Mucosa of stomach (tissue), 1 donor: ENCODE measurements around the gene OR4D11.
"Not testable (repeated sequence)": the region's sequence is repeated elsewhere in the genome, so short reads cannot be mapped to it uniquely, and the experiment has no call there.

Experiments
- H3K27me3 ChIP-seq: one replicate; pipeline ENCODE4 v1.7.0; 2013; ENCODE audit warnings: mild to moderate bottlenecking, low read length; ENCODE audit not compliant: control insufficient read depth, insufficient read depth
- H3K36me3 ChIP-seq: one replicate; pipeline ENCODE4 v1.7.0; 2013; ENCODE audit warnings: low read length; ENCODE audit not compliant: control insufficient read depth, insufficient read depth
- H3K4me1 ChIP-seq: one replicate; pipeline ENCODE4 v1.7.0; 2013; ENCODE audit warnings: mild to moderate bottlenecking, low read length; ENCODE audit not compliant: control insufficient read depth, insufficient read depth
- H3K4me3 ChIP-seq: one replicate; pipeline ENCODE4 v1.7.0; 2013; ENCODE audit warnings: low read length
- H3K9ac ChIP-seq: one replicate; pipeline ENCODE4 v1.7.0; 2013; ENCODE audit warnings: mild to moderate bottlenecking, low read length, moderate library complexity
- H3K9me3 ChIP-seq: one replicate; pipeline ENCODE4 v1.7.0; 2013; ENCODE audit warnings: mild to moderate bottlenecking, low read length, moderate library complexity; ENCODE audit not compliant: control insufficient read depth
- donor health status: Pancreatic carcinoma.

The OR4D11 gene

DNA sequence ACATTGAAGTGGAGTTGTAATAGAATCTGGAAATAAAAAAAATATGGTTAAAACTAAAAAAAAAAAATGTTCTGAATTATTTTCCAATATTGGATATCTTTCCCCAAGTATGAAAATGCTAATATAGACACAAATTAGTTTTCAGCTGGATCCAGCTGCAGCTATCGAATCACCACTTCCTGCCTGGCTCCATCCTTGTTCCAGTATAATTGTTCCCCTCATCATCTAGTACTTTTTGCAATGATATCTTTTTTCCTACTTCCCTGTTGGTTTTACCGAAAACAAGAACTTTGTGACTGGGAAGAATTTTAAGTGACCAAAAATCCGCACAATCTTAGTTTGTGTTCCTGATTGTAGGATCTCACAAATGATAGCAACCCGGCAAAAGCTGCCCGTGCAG is 17.4 kb downstream of the OR4D11 start:
- Histone ChIP-seq H3K4me3 (no peak overlapping the region), H3K9ac (no peak overlapping the region), H3K4me1 (no peaks in the 10 kb centered on the region), H3K27me3 (peaks cover 3% of the 10 kb centered on the region), H3K9me3 (no peaks in the 10 kb centered on the region), H3K36me3 (no peaks in the 10 kb centered on the region)

DNA sequence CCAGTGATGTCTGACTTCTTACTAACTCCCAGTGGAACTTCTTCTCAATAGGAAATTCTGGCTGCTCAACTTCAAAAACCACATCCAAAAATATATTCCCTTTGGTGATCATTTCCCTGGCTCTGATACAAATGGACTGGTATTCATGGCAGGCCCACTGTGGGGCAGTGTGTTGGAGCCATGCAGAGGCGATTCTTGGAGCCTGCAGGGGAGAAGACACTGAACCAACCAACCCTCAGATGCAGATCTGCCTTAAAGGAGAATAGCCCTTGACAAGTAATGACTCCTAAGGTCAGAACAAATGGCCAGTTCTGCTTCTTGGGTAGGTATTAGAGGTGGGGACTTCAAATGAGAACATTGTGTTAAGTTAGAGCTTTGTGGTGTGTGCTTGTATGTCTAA is 20.2 kb downstream of the OR4D11 start:
- H3K4me1 ChIP-seq: no peaks in the 10 kb centered on the region
- no peaks in the 10 kb centered on the region for H3K9me3 ChIP-seq
- H3K4me3 ChIP-seq: no peak overlapping the region
- H3K36me3 ChIP-seq: no peaks in the 10 kb centered on the region
- no peak overlapping the region for H3K9ac ChIP-seq
- peaks cover 3% of the 10 kb centered on the region for H3K27me3 ChIP-seq

DNA sequence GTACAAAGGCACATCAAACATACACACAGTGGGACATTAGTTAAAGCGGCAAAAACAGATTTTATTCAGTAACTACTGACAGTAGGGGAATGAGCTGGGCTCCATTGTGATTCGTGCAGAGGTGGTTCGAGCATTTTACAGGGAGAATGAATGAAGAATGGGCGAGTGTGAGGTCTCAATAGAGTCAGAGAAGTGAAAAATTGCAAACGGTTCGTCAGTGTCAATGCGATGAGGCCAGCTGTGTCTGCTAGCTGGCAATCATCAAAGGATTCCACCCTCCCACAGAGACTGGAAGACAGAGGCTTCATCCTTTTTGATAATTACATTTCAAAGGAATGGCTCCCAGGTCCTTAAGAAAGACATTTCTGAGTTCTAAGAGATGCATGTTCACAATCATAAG is 25.3 kb downstream of the OR4D11 start:
- Histone ChIP-seq H3K27me3 (peaks cover 3% of the 10 kb centered on the region), H3K9me3 (no peaks in the 10 kb centered on the region), H3K9ac (no peak overlapping the region), H3K4me1 (no peaks in the 10 kb centered on the region), H3K36me3 (no peaks in the 10 kb centered on the region), H3K4me3 (no peak overlapping the region)

DNA sequence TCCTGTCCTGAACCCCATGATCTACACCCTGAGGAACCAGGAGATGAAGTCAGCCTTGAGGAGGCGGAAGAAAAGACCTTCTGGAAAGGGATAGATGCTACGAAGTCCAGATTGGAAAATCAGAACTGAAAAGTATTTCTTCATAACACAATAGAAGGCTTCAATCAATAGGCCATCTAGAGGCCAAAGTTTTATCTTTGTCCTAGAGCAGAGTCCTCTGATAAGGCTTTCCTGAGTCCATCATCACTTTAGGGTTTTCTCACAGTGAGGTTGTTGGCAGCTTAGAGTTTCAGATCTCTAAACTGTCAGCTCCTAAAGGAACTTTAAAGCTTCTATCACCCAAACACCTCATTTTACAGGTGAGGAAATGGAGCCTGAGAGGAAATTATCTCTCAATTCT is 29.2 kb downstream of the OR4D11 start:
- Histone ChIP-seq H3K4me1 (no peaks in the 10 kb centered on the region), H3K27me3 (no peaks in the 10 kb centered on the region), H3K9ac (no peak overlapping the region), H3K9me3 (no peaks in the 10 kb centered on the region), H3K36me3 (no peaks in the 10 kb centered on the region), H3K4me3 (no peak overlapping the region)

DNA sequence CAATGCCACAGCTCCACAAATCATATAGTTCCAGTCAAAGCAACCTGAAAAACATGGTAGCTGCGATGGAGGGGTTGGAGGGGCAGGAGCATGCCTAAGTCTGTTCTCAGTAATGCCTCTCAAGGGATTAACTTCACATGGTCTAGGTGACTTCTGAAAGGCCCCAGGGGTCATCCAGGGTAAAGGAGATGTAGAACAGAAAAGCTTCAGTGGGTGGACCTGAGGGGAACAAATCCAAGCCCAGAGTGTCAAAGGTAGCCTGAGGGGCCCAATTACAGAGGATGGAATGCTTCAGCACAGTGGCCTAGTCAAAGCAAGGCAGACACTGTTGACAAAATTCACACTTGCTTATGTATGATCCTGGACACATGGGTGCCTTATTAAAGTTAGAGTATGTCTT is 31.3 kb downstream of the OR4D11 start:
- Histone ChIP-seq H3K27me3 (no peaks in the 10 kb centered on the region), H3K36me3 (no peaks in the 10 kb centered on the region), H3K4me1 (peaks cover 3% of the 10 kb centered on the region), H3K9ac (no peak overlapping the region), H3K9me3 (no peaks in the 10 kb centered on the region), H3K4me3 (no peak overlapping the region)

DNA sequence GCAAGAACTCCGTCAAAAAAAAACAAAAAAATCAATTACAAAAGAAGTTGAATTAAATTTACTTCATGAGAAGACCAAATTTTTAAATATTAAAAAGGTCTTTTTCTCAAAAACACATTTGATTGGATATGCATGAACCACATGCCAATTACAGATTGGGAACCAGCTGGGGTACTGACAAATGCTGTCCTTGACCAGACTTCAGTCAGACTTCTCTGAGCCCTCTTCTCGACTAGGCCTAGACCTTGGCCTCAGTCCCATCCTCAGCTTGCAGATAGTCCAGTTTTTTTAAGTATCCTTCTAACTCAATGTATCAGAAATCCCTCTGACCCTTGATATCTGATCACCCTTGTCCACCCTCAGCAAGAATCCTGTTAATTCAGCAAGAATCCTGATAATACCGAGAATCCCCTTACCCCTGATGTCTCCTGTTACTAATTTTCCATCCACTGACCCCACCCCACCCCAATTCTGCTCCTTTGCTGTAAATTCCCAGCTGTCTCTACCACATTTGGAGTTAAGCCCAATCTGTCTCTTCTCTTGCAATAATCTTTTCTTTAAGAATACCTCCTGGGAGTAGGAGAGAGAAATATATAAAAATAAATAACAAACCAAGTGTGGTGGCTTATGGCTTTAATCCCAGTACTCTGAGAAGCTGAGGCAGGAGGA is 38.9 kb downstream of the OR4D11 start:
- Histone ChIP-seq H3K36me3 (no peaks in the 10 kb centered on the region), H3K4me3 (no peak overlapping the region), H3K9me3 (no peaks in the 10 kb centered on the region), H3K9ac (no peak overlapping the region), H3K27me3 (no peaks in the 10 kb centered on the region), H3K4me1 (peaks cover 3% of the 10 kb centered on the region)

DNA sequence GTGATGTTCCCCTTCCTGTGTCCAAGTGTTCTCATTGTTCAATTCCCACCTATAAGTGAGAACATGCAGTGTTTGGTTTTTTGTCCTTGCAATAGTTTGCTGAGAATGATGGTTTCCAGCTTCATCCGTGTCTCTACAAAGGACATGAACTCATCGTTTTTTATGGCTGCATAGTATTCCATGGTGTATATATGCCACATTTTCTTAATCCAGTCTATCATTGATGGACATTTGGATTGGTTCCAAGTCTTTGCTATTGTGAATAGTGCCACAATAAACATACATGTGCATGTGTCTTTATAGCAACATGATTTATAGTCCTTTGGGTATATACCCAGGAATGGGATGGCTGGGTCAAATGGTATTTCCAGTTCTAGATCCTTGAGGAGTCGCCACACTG is 40.3 kb downstream of the OR4D11 start:
- H3K9ac ChIP-seq, H3K36me3 ChIP-seq, H3K27me3 ChIP-seq, H3K4me3 ChIP-seq, H3K4me1 ChIP-seq, H3K9me3 ChIP-seq: not testable (repeated sequence)

DNA sequence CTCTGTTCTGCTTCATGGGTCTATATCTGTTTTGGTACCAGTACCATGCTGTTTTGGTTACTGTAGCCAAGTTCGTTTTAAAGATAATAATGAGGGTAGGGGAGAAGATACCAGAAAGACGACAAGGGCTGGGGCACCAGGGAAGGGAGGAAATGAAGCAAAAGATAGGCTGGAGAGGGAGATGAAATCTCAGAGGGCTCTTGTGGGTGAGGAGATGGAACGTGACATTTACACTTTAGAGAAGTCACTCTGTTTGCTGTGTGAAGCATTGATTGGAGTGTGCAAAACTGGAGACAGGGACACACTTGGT is 41.4 kb downstream of the OR4D11 start:
- Histone ChIP-seq H3K27me3 (no peaks in the 10 kb centered on the region), H3K9me3 (no peaks in the 10 kb centered on the region), H3K36me3 (no peaks in the 10 kb centered on the region), H3K9ac (no peak overlapping the region), H3K4me1 (peaks cover 3% of the 10 kb centered on the region), H3K4me3 (no peak overlapping the region)

DNA sequence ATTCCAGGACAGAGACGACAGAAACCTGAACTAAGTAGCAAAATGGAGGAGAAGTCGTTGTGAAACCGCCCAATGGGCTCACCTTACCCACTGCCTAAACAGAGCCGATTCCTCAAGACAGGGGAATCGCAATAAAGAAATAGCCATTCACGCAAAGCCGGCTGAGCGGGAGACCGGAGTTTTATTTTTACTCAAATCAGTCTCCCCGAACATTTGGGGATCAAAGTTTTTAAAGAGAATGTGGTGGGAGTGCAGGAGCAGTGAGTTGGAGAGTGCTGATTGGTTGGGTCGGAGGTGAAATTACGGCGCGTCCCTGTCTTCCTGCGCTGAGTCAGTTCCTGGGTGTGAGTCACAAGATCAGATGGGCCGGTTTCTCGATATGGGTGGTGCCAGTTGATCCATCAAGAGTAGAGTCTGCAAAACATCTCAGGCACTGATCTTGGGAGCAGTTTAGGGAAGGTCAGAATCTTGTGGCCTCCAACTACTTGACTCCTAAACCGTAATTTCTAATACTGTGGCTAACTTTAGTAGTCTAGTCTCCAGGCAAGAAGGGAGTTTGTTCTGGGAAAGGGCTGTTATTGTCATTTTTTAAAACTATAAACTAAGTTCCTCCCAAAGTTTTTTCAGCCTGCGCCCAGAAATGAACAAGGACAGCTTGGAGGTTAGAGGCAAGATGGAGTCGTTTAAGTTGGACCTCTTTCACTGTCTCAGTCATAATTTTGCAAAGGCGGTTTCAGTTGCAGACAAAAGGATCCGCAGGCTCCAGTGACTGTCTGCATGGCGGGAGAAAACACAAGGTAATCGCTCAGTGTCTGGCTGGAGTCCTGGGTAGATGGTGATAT is 42.0 kb downstream of the OR4D11 start:
- no peak overlapping the region for H3K4me3 ChIP-seq
- H3K27me3 ChIP-seq: no peaks in the 10 kb centered on the region
- no peaks in the 10 kb centered on the region for H3K9me3 ChIP-seq
- no peaks in the 10 kb centered on the region for H3K36me3 ChIP-seq
- H3K4me1 ChIP-seq: peaks cover 3% of the 10 kb centered on the region
- H3K9ac ChIP-seq: no peak overlapping the region

DNA sequence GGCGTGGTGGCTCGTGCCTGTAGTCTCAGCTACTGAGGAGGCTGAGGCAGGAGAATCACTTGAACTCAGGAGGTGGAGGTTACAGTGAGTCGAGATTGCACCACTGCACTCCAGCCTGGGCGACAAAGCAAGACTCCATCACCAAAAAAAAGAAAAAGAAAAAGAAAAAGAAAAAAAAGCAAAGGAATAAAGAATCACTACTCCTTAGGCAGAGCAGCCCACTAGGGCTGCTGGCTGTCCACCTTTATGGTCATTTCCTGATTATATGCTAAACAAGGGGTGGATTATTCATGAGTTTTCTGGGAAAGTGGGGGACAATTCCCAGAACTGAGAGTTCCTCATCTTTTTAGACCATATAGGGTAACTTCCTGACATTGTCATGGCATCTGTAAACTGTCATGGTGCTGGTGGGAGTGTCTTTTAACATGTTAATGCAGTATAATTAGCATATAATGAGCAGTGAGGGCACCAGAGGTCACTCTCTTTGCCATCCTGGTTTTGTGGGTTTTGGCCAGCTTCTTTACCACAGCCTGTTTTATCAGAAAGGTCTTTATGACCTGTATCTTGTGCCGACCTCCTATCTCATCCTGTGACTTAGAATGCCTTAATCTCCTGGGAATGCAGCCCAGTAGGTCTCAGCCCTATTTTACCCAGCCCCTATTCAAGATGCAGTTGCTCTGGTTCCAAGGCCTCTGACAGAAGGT is 44.4 kb downstream of the OR4D11 start:
- H3K27me3 ChIP-seq, H3K4me3 ChIP-seq, H3K9ac ChIP-seq, H3K9me3 ChIP-seq, H3K36me3 ChIP-seq: not testable (repeated sequence)
- H3K4me1 ChIP-seq: peaks cover 12% of the 10 kb centered on the region

DNA sequence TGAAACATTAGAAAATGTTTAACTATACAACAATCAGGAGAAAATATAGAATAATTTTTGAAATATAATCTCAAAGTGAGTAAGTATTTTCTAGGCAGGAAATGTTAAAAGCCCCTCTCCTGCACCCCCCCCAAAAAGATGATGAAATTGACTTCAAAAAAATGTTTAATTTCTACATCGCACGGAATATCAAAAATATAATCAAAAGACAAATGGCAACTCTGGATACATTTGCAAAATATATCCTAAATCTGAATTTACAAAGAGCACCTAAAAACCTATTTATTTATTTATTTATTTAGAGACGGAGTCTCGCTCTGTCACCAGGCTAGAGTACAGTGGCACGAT is 44.9 kb downstream of the OR4D11 start:
- Histone ChIP-seq H3K4me3 (no peak overlapping the region), H3K9me3 (no peaks in the 10 kb centered on the region), H3K36me3 (no peaks in the 10 kb centered on the region), H3K9ac (no peak overlapping the region), H3K4me1 (peaks cover 12% of the 10 kb centered on the region), H3K27me3 (no peaks in the 10 kb centered on the region)

DNA sequence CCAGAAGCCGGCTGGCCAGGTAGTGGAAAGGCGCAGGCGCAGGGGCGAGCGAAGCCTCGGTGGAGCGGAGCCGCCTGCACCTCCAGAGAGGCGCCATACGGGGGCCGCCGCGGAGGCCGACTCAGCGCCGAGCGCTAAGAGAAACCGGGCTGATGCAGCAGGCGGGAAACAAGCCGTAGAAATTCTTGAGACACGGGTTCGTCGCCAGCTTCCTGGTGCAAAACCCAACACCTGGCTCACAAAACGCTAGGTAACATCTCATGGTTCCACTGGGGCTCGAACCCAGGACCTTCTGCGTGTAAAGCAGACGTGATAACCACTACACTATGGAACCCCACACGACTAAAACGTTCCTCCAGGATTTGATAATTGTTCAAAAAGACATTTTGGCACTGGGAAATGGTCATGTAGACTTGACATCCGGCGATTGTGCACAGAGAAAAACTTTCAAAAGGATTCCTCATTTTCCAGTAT is 47.0 kb downstream of the OR4D11 start:
- Histone ChIP-seq H3K4me3 (peak overlapping the region; percentile 34), H3K9ac (peak overlapping the region; percentile 42), H3K27me3 (no peaks in the 10 kb centered on the region)

More for the DNA sequence above, 47.0 kb downstream of the OR4D11 start:
- H3K36me3 ChIP-seq: no peaks in the 10 kb centered on the region
- no peaks in the 10 kb centered on the region for H3K9me3 ChIP-seq
- H3K4me1 ChIP-seq: peaks cover 12% of the 10 kb centered on the region
